Activated CD4-positive, alpha-beta T cell treated with anti-CD3 and anti-CD28 coated beads, Interleukin-2, amount 10 ng/mL, durations not matched to agents 24 days and 14 days (primary cell): ENCODE measurements around the gene TMEM94. TPM values are rescaled to one million over a fixed set of nuclear protein-coding genes. Genes with fewer than 3 reads are reported as not detected.
"Not testable (repeated sequence)": the region's sequence is repeated elsewhere in the genome, so short reads cannot be mapped to it uniquely, and the experiment has no call there.

Experiments
- DNase-seq: peaks from one replicate; pipeline ENCODE4 v3.0.0; 2022
- H3K27ac Mint-ChIP-seq: one replicate; pipeline ENCODE4 v1.8.0; 2022; ENCODE audit warnings: mild to moderate bottlenecking, mixed read lengths
- H3K27me3 Mint-ChIP-seq: one replicate; pipeline ENCODE4 v1.8.0; 2022; ENCODE audit warnings: mixed read lengths
- H3K36me3 Mint-ChIP-seq: one replicate; pipeline ENCODE4 v1.8.0; 2022; ENCODE audit warnings: low read depth, mild to moderate bottlenecking, mixed read lengths
- H3K4me1 Mint-ChIP-seq: one replicate; pipeline ENCODE4 v1.8.0; 2021; ENCODE audit warnings: mixed read lengths
- H3K4me3 Mint-ChIP-seq: one replicate; pipeline ENCODE4 v1.8.0; 2022; ENCODE audit warnings: mild to moderate bottlenecking, moderate library complexity, mixed read lengths
- H3K9me3 Mint-ChIP-seq: one replicate; pipeline ENCODE4 v1.8.0; 2021; ENCODE audit warnings: mixed read lengths
- intact Hi-C: fragments of 100-400 bp; cut with micrococcal nuclease; formaldehyde crosslinking; loops from one replicate; pipeline ENCODE4 v1.15.1; 2023
- total RNA-seq: library from RNA; stranded (reverse); gene quantifications from 2 replicates; pipeline ENCODE4 v1.2.3, GENCODE V29; 2022

TMEM94 gene
- total RNA-seq, 1 donor from 2014 or later, result 69.5 TPM

DNA sequence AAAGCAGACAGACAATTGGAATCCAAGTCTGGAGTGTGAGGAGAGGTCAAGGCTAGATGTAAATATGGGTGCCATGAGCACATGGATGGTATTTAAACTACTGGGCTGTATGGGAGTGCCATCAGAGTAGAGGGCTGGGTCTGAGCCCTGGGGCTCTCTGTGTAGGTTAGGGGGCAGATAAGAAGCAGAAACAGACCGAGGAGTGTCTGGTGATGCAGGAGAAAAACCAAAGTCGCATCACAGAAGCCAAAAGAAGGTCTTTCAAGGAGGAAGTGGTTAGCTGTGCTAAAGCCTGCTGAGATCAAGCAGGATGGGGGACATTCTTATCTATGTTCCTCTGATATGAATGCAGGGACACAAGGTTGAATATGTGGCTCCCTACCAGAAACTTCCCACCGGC is 61.8 kb downstream of the TMEM94 start:
- peaks cover 33% of the 10 kb centered on the region for H3K36me3 Mint-ChIP-seq
- peak; percentile 87 for DNase-seq
- H3K4me1 Mint-ChIP-seq, result peaks cover 26% of the 10 kb centered on the region
- H3K4me3 Mint-ChIP-seq, result peak overlapping the region; percentile 77
- peak overlapping the region; percentile 62 for H3K27ac Mint-ChIP-seq
- intact Hi-C loops, result loop anchor here (10.0 kb wide), 1 partner anchor 223 kb away; no protein-coding TSS in a partner anchor
- no peaks in the 10 kb centered on the region for H3K9me3 Mint-ChIP-seq
- peaks cover 7% of the 10 kb centered on the region for H3K27me3 Mint-ChIP-seq

GRCh38 chr17:75518983-75519537 is 62.6 kb downstream of the TMEM94 start:
- Mint-ChIP-seq H3K4me3 (peak overlapping the region; percentile 77), H3K27me3 (peaks cover 1% of the 10 kb centered on the region), H3K27ac (no peak overlapping the region), H3K4me1 (peaks cover 26% of the 10 kb centered on the region), H3K36me3 (peaks cover 40% of the 10 kb centered on the region), H3K9me3 (no peaks in the 10 kb centered on the region)
- intact Hi-C loops, result loop anchor here (10.0 kb wide), 1 partner anchor 224 kb away; no protein-coding TSS in a partner anchor
- no peak for DNase-seq

- H3K36me3 Mint-ChIP-seq, result peaks cover 42% of the 10 kb centered on the region
- H3K27ac Mint-ChIP-seq, DNase-seq, H3K4me3 Mint-ChIP-seq, H3K27me3 Mint-ChIP-seq, H3K9me3 Mint-ChIP-seq, intact Hi-C loops: not testable (repeated sequence)
- H3K4me1 Mint-ChIP-seq, result peaks cover 26% of the 10 kb centered on the region
These were observed 64.0 kb downstream of the TMEM94 start for GRCh38 chr17:75520413-75520812.

GRCh38 chr17:75521290-75521689 is 64.9 kb downstream of the TMEM94 start:
- H3K4me1 Mint-ChIP-seq, result peaks cover 27% of the 10 kb centered on the region
- H3K36me3 Mint-ChIP-seq, result peaks cover 42% of the 10 kb centered on the region
- H3K4me3 Mint-ChIP-seq, result no peak overlapping the region
- no peak for DNase-seq
- no peak overlapping the region for H3K27ac Mint-ChIP-seq
- intact Hi-C loops, result no loop called here
- H3K27me3 Mint-ChIP-seq, result peaks cover 1% of the 10 kb centered on the region
- no peaks in the 10 kb centered on the region for H3K9me3 Mint-ChIP-seq

GRCh38 chr17:75521951-75522727 is 65.7 kb downstream of the TMEM94 start:
- Mint-ChIP-seq H3K4me3 (no peak overlapping the region), H3K27me3 (peaks cover 8% of the 10 kb centered on the region), H3K9me3 (no peaks in the 10 kb centered on the region), H3K36me3 (peaks cover 44% of the 10 kb centered on the region), H3K27ac (no peak overlapping the region), H3K4me1 (peaks cover 31% of the 10 kb centered on the region)
- intact Hi-C loops, result no loop called here
- DNase-seq, result no peak

- Mint-ChIP-seq H3K27me3 (peaks cover 9% of the 10 kb centered on the region), H3K36me3 (peaks cover 32% of the 10 kb centered on the region), H3K4me3 (no peak overlapping the region)
These were observed 67.2 kb downstream of the TMEM94 start for GRCh38 chr17:75523647-75524046.

DNA sequence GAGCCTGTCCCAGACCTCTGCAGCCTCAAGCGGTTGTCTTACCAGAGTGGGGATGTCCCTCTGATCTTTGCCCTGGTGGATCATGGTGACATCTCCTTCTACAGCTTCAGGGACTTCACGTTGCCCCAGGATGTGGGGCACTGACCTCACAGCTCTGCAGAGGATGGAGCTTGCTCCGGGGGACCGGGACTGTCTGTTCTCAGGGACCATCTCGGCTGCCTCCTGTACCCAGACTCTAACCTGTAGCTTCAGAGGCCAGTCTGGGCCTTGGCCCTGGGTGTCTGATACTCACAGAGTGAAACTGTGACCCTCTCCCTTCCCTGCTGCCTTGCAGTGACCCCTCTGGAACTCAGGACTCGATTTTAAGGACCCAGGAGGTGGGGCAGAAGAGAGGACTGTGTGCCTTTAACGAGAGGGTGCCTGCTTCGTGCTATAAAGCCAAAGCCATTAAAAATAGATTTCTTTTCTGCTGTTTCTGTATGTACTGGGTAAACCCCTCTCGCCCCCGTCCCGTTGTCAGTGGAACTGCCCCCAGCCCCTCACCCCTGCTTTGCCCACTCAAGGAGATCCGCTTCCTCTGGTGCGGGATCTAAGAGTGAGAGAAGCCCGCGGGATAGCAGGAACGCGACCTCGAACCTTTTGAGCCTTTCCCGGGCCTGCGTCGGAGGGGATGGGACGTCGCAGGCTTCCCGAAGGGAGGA is 68.0 kb downstream of the TMEM94 start:
- DNase-seq, result no peak
- intact Hi-C loops, result no loop called here
- Mint-ChIP-seq H3K9me3 (no peaks in the 10 kb centered on the region), H3K36me3 (peaks cover 31% of the 10 kb centered on the region), H3K27ac (no peak overlapping the region), H3K4me1 (peaks cover 13% of the 10 kb centered on the region), H3K27me3 (peaks cover 9% of the 10 kb centered on the region), H3K4me3 (peak overlapping the region; percentile 48)

More at GRCh38 chr17:75523647-75524046, 67.2 kb downstream of the TMEM94 start:
- no peak for DNase-seq
- intact Hi-C loops, result no loop called here
- peaks cover 19% of the 10 kb centered on the region for H3K4me1 Mint-ChIP-seq
- H3K27ac Mint-ChIP-seq, result no peak overlapping the region
- H3K9me3 Mint-ChIP-seq, result no peaks in the 10 kb centered on the region

- peaks cover 27% of the 10 kb centered on the region for H3K36me3 Mint-ChIP-seq
- peaks cover 11% of the 10 kb centered on the region for H3K4me1 Mint-ChIP-seq
- intact Hi-C loops, result loop anchor here (1.0 kb wide), 1 partner anchor 9 kb away; the partner anchor contains the start of gene TSEN54
- H3K27me3 Mint-ChIP-seq, result peaks cover 9% of the 10 kb centered on the region
- no peak within 1 kb of the TSS for H3K27ac Mint-ChIP-seq
- DNase-seq, result peak; percentile 95
- no peaks in the 10 kb centered on the region for H3K9me3 Mint-ChIP-seq
- H3K4me3 Mint-ChIP-seq, result peak within 1 kb of the TSS; percentile 66
These were observed 68.8 kb downstream of the TMEM94 start, which contains the start of gene LLGL2 for GRCh38 chr17:75524970-75525805. LLGL2 (plus strand) TSS chr17:75525697; CDS start chr17:75543427, 17,730 bp downstream.

DNA sequence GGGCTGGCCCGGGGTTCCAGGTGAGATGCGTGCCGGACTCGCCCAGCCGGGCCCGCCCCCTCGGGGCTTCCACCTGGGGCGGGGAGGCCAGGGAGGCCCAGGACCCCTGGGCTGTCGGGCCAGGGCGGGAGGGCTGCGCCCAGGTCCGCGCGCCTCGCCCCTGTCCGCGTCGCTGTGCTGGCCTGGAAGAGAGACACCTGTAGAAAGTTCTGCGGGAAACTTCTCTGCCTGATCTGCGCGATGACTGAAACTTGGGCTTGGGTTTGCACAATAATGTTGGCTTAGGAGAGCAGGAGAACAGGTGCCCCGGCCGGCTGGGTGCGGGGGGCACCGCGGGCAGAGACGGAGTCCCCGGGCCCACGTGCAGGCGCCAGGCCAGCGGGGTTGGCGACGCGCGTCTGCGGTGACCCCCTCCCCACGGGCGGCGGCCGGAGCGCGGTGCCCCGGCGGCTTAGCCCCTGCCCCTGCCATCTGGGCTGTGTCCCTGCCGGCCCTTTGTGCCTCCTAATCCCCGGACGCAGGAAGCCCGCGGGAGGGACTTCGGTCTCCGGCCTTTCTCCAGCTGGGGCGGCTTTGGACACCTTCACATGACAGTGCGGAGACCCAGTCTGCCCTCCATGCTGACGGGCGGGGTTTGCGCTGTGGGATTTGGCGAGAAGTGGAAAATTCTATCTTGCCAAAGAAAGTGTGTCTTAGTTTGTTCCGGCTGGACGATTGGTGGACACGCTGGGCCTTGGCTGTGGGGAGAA is 69.5 kb downstream of the TMEM94 start:
- intact Hi-C loops, result loop anchor here (1.0 kb wide), 1 partner anchor 10 kb away; the partner anchor contains the start of gene TSEN54
- H3K9me3 Mint-ChIP-seq, result no peaks in the 10 kb centered on the region
- H3K4me3 Mint-ChIP-seq, result peak overlapping the region; percentile 66
- peaks cover 9% of the 10 kb centered on the region for H3K27me3 Mint-ChIP-seq
- no peak for DNase-seq
- H3K36me3 Mint-ChIP-seq, result peaks cover 25% of the 10 kb centered on the region
- no peak overlapping the region for H3K27ac Mint-ChIP-seq
- peaks cover 11% of the 10 kb centered on the region for H3K4me1 Mint-ChIP-seq

- Mint-ChIP-seq H3K36me3 (peaks cover 23% of the 10 kb centered on the region), H3K27me3 (peaks cover 9% of the 10 kb centered on the region), H3K4me1 (peaks cover 11% of the 10 kb centered on the region), H3K4me3 (peak overlapping the region; percentile 66), H3K27ac (no peak overlapping the region), H3K9me3 (no peaks in the 10 kb centered on the region)
- DNase-seq, result no peak
- intact Hi-C loops, result no loop called here
These were observed 70.3 kb downstream of the TMEM94 start for GRCh38 chr17:75526555-75527270.

GRCh38 chr17:75530837-75531720 is 74.6 kb downstream of the TMEM94 start:
- Mint-ChIP-seq H3K27me3 (peaks cover 9% of the 10 kb centered on the region), H3K27ac (no peak overlapping the region), H3K4me3 (no peak overlapping the region), H3K9me3 (no peaks in the 10 kb centered on the region), H3K36me3 (peaks cover 4% of the 10 kb centered on the region), H3K4me1 (peaks cover 22% of the 10 kb centered on the region)
- intact Hi-C loops, result no loop called here
- no peak for DNase-seq
